K562 (cell line): Measurements from ENCODE around the gene ASS1. TPM values are rescaled to one million over a fixed set of nuclear protein-coding genes. Genes with fewer than 3 reads are reported as not detected.

Experiments
- polyA plus RNA-seq, 8 experiments: library from polyadenylated mRNA; depleted of rRNA in 4 of 8; stranded (reverse) in 5 of 8; unstranded in 3 of 8; fragments of >200 nt; fragmentation: Nextera tagmentation in 2 of 8; fragmentation: Illumina TruSeq in 1 of 8; extraction: Ambion mirVana in 2 of 8; extraction: Trizol in 1 of 8; gene quantifications; 2 replicates each; pipeline versions ENCODE4 v1.2.1 to v1.2.3, GENCODE V29; 2011 to 2014; ENCODE audit warnings: inconsistent platforms in 1 of 8, missing spikeins in 1 of 8
- total RNA-seq, 7 experiments: library from RNA; depleted of rRNA in 6 of 7; stranded (reverse); fragments of >200 nt in 6 of 7; fragmentation: Illumina TruSeq in 2 of 7; extraction: Trizol in 2 of 7; gene quantifications; 2 replicates each; pipeline versions ENCODE4 v1.2.1 to v1.2.3, GENCODE V29; 2011 to 2021; ENCODE audit warnings: low replicate concordance in 1 of 7
- TF ChIP-seq, protein P1 (sequence below), 2 experiments: fragments of 450-650 bp in 1 of 2; sonication (generic) in 1 of 2; formaldehyde crosslinking in 1 of 2; IDR thresholded peaks; 2 replicates each; pipeline versions ENCODE4 v1.7.1 to v1.9.0; 2016 to 2022; ENCODE audit warnings: inconsistent platforms in 1 of 2, mild to moderate bottlenecking in 1 of 2, missing genetic modification reagents in 1 of 2

The ASS1 gene
- total and polyA plus RNA-seq, 9 of the 15 experiments (the other 6 are each of a cell fraction or from before 2014, with no cell fraction given): 1.5 to 5.7 (median 3.7) TPM

DNA sequence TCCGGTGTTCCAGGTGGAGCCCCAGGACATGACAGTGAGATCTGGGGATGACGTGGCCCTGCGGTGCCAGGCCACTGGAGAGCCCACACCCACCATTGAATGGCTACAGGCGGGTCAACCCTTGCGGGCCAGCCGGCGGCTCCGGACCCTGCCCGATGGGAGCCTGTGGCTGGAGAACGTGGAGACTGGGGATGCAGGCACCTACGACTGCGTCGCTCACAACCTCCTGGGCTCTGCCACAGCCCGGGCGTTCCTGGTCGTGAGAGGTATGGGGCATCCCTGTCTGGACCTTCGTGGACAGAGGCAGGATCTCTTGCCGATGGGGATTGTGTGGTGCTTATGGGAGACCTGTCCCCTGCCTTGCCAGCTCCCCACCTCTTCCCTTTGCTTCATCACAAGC, 26.0 kb upstream of the ASS1 start (continued):
- TF ChIP-seq, protein P1, sequence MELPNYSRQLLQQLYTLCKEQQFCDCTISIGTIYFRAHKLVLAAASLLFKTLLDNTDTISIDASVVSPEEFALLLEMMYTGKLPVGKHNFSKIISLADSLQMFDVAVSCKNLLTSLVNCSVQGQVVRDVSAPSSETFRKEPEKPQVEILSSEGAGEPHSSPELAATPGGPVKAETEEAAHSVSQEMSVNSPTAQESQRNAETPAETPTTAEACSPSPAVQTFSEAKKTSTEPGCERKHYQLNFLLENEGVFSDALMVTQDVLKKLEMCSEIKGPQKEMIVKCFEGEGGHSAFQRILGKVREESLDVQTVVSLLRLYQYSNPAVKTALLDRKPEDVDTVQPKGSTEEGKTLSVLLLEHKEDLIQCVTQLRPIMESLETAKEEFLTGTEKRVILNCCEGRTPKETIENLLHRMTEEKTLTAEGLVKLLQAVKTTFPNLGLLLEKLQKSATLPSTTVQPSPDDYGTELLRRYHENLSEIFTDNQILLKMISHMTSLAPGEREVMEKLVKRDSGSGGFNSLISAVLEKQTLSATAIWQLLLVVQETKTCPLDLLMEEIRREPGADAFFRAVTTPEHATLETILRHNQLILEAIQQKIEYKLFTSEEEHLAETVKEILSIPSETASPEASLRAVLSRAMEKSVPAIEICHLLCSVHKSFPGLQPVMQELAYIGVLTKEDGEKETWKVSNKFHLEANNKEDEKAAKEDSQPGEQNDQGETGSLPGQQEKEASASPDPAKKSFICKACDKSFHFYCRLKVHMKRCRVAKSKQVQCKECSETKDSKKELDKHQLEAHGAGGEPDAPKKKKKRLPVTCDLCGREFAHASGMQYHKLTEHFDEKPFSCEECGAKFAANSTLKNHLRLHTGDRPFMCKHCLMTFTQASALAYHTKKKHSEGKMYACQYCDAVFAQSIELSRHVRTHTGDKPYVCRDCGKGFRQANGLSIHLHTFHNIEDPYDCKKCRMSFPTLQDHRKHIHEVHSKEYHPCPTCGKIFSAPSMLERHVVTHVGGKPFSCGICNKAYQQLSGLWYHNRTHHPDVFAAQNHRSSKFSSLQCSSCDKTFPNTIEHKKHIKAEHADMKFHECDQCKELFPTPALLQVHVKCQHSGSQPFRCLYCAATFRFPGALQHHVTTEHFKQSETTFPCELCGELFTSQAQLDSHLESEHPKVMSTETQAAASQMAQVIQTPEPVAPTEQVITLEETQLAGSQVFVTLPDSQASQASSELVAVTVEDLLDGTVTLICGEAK (IDR thresholded peaks at IDR 0.05): no peak
- TF ChIP-seq, protein P1 (CRISPR knock-in tag; IDR thresholded peaks at IDR 0.05): no peak
